K562 (cell line): ENCODE results near the gene PALLD.
"Not testable (repeated sequence)": the region's sequence is repeated elsewhere in the genome, so short reads cannot be mapped to it uniquely, and the experiment has no call there.

Experiments used
- BCL6 ChIP-seq: fragments of 250-450 bp; sonication (Bioruptor Pico); IDR thresholded peaks from 2 replicates; pipeline ENCODE4 v1.4.0; 2020
- FOXK1 ChIP-seq: sonication (generic); formaldehyde crosslinking; IDR thresholded peaks from 2 replicates; pipeline ENCODE4 v1.8.0; 2022; ENCODE audit warnings: missing genetic modification reagents, mild to moderate bottlenecking, borderline replicate concordance
- FOXM1 ChIP-seq, 2 experiments: fragments of 450-650 bp in 1 of 2; sonication (generic) in 1 of 2; formaldehyde crosslinking in 1 of 2; IDR thresholded peaks; 2 replicates each; pipeline versions ENCODE4 v1.6.1 to v1.9.0; 2017 to 2022; ENCODE audit warnings: low read depth in 2 of 2, mild to moderate bottlenecking in 2 of 2, missing genetic modification reagents in 1 of 2, moderate library complexity in 1 of 2
- HCFC1 ChIP-seq: IDR thresholded peaks from 2 replicates; pipeline ENCODE4 v1.6.1; 2012; ENCODE audit warnings: low read depth, low read length, improper control_type of control experiment
- HDAC6 ChIP-seq: IDR thresholded peaks from 2 replicates; pipeline ENCODE4 v1.6.1; 2012; ENCODE audit warnings: low read depth, mild to moderate bottlenecking, control low read depth, inconsistent platforms, low read length, moderate library complexity
- PYGO2 ChIP-seq: fragments of 450-650 bp; IDR thresholded peaks from 2 replicates; pipeline ENCODE4 v1.6.1; 2016; ENCODE audit warnings: mild to moderate bottlenecking, missing genetic modification characterization, moderate library complexity, missing compliant biosample characterization
- RFX5 ChIP-seq: IDR thresholded peaks from 2 replicates; pipeline ENCODE4 v1.6.1; 2011; ENCODE audit warnings: low read depth, mild to moderate bottlenecking, improper control_type of control experiment, low read length
- SIN3A ChIP-seq, 2 experiments: fragments of 150-350 bp in 1 of 2; IDR thresholded peaks; 2 replicates each; pipeline ENCODE4 v1.6.1; 2011 to 2016; ENCODE audit warnings: borderline replicate concordance in 2 of 2, low read depth in 2 of 2, low read length in 2 of 2, mild to moderate bottlenecking in 2 of 2, moderate library complexity in 2 of 2; ENCODE audit not compliant: control insufficient read depth in 1 of 2
- ZNF76 ChIP-seq: fragments of 250-450 bp; sonication (Bioruptor Pico); IDR thresholded peaks from 2 replicates; pipeline ENCODE4 v1.4.0; 2020; ENCODE audit warnings: mild to moderate bottlenecking, moderate library complexity, borderline replicate concordance
- TF ChIP-seq, protein P1 (sequence below): fragments of 250-450 bp; sonication (Bioruptor Pico); IDR thresholded peaks from 2 replicates; pipeline ENCODE4 v1.5.0; 2022; ENCODE audit warnings: mild to moderate bottlenecking
- TF ChIP-seq, protein P2 (sequence below): fragments of 250-450 bp; sonication (Bioruptor Pico); IDR thresholded peaks from 2 replicates; pipeline ENCODE4 v1.5.0; 2021
- TF ChIP-seq, protein P3 (sequence below), 3 experiments: IDR thresholded peaks in 2 of 3; conservative IDR thresholded peaks in 1 of 3; 2 replicates each; pipeline ENCODE4 v1.5.1; 2011 to 2012; ENCODE audit warnings: low read length in 3 of 3, mild to moderate bottlenecking in 3 of 3, control low read depth in 2 of 3, improper control_type of control experiment in 1 of 3, inconsistent platforms in 1 of 3, low read depth in 1 of 3, mixed read lengths in 1 of 3, moderate library complexity in 1 of 3; ENCODE audit not compliant: insufficient read depth in 2 of 3

DNA sequence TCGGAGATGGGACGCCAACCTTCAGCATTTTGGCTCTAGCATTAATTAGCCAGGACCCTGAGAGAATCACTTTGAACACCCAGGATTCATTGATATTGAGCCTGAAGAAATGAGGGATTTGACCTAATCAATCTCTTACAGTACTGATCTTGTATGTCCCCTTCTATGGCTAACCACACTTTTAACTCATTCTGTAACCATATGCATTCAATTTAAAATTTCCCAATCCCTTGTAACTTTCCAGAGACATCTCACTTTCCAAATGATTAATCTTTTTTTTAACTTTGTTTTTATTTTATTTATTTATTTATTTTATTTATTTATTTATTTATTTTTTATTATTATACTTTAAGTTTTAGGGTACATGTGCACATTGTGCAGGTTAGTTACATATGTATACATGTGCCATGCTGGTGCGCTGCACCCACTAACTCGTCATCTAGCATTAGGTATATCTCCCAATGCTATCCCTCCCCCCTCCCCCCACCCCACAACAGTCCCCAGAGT, 205.8 kb downstream of the PALLD start:
- TF ChIP-seq, protein P1, sequence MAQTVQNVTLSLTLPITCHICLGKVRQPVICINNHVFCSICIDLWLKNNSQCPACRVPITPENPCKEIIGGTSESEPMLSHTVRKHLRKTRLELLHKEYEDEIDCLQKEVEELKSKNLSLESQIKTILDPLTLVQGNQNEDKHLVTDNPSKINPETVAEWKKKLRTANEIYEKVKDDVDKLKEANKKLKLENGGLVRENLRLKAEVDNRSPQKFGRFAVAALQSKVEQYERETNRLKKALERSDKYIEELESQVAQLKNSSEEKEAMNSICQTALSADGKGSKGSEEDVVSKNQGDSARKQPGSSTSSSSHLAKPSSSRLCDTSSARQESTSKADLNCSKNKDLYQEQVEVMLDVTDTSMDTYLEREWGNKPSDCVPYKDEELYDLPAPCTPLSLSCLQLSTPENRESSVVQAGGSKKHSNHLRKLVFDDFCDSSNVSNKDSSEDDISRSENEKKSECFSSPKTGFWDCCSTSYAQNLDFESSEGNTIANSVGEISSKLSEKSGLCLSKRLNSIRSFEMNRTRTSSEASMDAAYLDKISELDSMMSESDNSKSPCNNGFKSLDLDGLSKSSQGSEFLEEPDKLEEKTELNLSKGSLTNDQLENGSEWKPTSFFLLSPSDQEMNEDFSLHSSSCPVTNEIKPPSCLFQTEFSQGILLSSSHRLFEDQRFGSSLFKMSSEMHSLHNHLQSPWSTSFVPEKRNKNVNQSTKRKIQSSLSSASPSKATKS (CRISPR knock-in tag) = not testable (repeated sequence)
- TF ChIP-seq, protein P2, sequence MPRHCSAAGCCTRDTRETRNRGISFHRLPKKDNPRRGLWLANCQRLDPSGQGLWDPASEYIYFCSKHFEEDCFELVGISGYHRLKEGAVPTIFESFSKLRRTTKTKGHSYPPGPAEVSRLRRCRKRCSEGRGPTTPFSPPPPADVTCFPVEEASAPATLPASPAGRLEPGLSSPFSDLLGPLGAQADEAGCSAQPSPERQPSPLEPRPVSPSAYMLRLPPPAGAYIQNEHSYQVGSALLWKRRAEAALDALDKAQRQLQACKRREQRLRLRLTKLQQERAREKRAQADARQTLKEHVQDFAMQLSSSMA (CRISPR knock-in tag) = not testable (repeated sequence)
- TF ChIP-seq HDAC6; FOXM1 (IDR thresholded peaks at IDR 0.05; ENCODE audit: low read depth); FOXM1 (CRISPR knock-in tag; IDR thresholded peaks at IDR 0.05; ENCODE audit: low read depth); ZNF76; HCFC1; PYGO2 (tag); BCL6 (CRISPR knock-in tag); SIN3A (IDR thresholded peaks at IDR 0.05; ENCODE audit: borderline replicate concordance in 2 of 2, control insufficient read depth in 1 of 2, low read depth in 2 of 2, low read length in 2 of 2); FOXK1 (CRISPR knock-in tag); RFX5: not testable (repeated sequence)
- TF ChIP-seq, protein P3, sequence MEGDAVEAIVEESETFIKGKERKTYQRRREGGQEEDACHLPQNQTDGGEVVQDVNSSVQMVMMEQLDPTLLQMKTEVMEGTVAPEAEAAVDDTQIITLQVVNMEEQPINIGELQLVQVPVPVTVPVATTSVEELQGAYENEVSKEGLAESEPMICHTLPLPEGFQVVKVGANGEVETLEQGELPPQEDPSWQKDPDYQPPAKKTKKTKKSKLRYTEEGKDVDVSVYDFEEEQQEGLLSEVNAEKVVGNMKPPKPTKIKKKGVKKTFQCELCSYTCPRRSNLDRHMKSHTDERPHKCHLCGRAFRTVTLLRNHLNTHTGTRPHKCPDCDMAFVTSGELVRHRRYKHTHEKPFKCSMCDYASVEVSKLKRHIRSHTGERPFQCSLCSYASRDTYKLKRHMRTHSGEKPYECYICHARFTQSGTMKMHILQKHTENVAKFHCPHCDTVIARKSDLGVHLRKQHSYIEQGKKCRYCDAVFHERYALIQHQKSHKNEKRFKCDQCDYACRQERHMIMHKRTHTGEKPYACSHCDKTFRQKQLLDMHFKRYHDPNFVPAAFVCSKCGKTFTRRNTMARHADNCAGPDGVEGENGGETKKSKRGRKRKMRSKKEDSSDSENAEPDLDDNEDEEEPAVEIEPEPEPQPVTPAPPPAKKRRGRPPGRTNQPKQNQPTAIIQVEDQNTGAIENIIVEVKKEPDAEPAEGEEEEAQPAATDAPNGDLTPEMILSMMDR (IDR thresholded peaks at IDR 0.05 in 2 of 3, conservative IDR thresholded peaks at IDR 0.05 in 1 of 3; ENCODE audit: insufficient read depth in 2 of 3, low read depth in 1 of 3, low read length in 3 of 3) = not testable (repeated sequence)
